Immature natural killer cell (primary cell): ENCODE data around the gene HSPB6. TPM values are rescaled to one million over a fixed set of nuclear protein-coding genes. Genes with fewer than 3 reads are reported as not detected.
A peak's percentile ranks its signal among the peaks of the same experiment; 100 is the strongest.
"Not testable (repeated sequence)": the region's sequence is repeated elsewhere in the genome, so short reads cannot be mapped to it uniquely, and the experiment has no call there.

Experiments
- DNase-seq, 3 donors: peaks; one replicate each; pipeline ENCODE4 v3.0.0; 2022; ENCODE audit warnings: mixed read lengths in 1 of 3
- H3K27ac Mint-ChIP-seq, 6 donors: one replicate each; pipeline ENCODE4 v1.8.0; 2020; ENCODE audit warnings: mixed read lengths in 6 of 6, mild to moderate bottlenecking in 5 of 6, inconsistent platforms in 4 of 6, moderate library complexity in 3 of 6
- H3K27me3 Mint-ChIP-seq, 3 donors: one replicate each; pipeline ENCODE4 v1.8.0; 2020 to 2021; ENCODE audit warnings: low read depth in 3 of 3, mild to moderate bottlenecking in 3 of 3, mixed read lengths in 3 of 3, moderate library complexity in 3 of 3, inconsistent platforms in 1 of 3
- H3K36me3 Mint-ChIP-seq, 3 donors: one replicate each; pipeline ENCODE4 v1.8.0; 2020; ENCODE audit warnings: mixed read lengths in 3 of 3, inconsistent platforms in 2 of 3, mild to moderate bottlenecking in 2 of 3
- H3K4me1 Mint-ChIP-seq, 2 donors: one replicate each; pipeline ENCODE4 v1.8.0; 2020; ENCODE audit warnings: inconsistent platforms in 2 of 2, mild to moderate bottlenecking in 2 of 2, mixed read lengths in 2 of 2, moderate library complexity in 1 of 2
- H3K4me3 Mint-ChIP-seq, 5 donors: one replicate each; pipeline ENCODE4 v1.8.0; 2020; ENCODE audit warnings: mild to moderate bottlenecking in 5 of 5, mixed read lengths in 5 of 5, inconsistent platforms in 3 of 5, moderate library complexity in 3 of 5
- H3K9me3 Mint-ChIP-seq, 6 donors: one replicate each; pipeline ENCODE4 v1.8.0; 2020; ENCODE audit warnings: mild to moderate bottlenecking in 6 of 6, mixed read lengths in 6 of 6, inconsistent platforms in 4 of 6, moderate library complexity in 3 of 6
- polyA plus RNA-seq, 3 donors: library from polyadenylated mRNA; unstranded; fragments of 300-500 nt; fragmentation: Illumina TruSeq; gene quantifications; one replicate each; pipeline ENCODE4 v1.2.3, GENCODE V29; 2021

The HSPB6 gene
- polyA plus RNA-seq, 3 donors from 2014 or later: not detected

DNA sequence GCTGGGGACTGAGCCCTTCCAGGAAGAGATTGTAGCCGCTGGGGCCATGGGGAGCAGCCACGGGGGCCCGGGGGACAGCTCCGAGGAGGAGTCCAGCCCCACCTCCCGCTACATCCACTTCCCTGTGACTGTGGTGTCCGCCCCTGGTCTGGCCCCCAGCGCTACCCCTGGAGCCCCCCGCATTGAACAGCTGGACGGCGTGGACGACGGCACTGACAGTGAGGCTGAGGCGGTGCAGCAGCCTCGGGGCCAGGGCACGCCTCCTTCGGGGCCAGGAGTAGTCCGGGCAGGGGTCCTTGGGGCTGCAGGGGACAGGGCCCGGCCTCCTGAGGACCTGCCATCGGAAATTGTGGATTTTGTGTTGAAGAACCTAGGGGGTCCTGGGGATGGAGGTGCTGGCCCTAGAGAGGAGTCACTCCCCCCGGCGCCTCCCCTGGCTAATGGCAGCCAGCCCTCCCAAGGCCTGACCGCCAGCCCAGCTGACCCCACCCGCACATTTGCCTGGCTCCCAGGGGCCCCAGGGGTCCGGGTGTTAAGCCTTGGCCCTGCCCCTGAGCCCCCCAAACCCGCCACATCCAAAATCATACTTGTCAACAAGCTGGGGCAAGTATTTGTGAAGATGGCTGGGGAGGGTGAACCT, 24.2 kb downstream of the HSPB6 start:
- no peak for DNase-seq
- peaks cover 9 to 26% (median 9%) of the 10 kb centered on the region in 3 donors for H3K36me3 Mint-ChIP-seq
- H3K9me3 Mint-ChIP-seq: no peaks in the 10 kb centered on the region
- H3K27ac Mint-ChIP-seq: no peak overlapping the region
- peaks cover 0 to 3% (median 3%) of the 10 kb centered on the region in 3 donors for H3K27me3 Mint-ChIP-seq
- H3K4me3 Mint-ChIP-seq: no peak overlapping the region
- no peaks in the 10 kb centered on the region for H3K4me1 Mint-ChIP-seq

- Mint-ChIP-seq H3K27ac (no peak overlapping the region), H3K9me3 (no peaks in the 10 kb centered on the region), H3K27me3 (peaks cover 0 to 3% (median 3%) of the 10 kb centered on the region in 3 donors), H3K4me3 (no peak overlapping the region), H3K4me1 (no peaks in the 10 kb centered on the region), H3K36me3 (peaks cover 9 to 28% (median 9%) of the 10 kb centered on the region in 3 donors)
- DNase-seq: no peak
Measured at GRCh38 chr19:35731779-35732405, 24.9 kb downstream of the HSPB6 start.

GRCh38 chr19:35731353-35731752, 25.5 kb downstream of the HSPB6 start:
- H3K4me1 Mint-ChIP-seq: no peaks in the 10 kb centered on the region
- peaks cover 0 to 3% (median 3%) of the 10 kb centered on the region in 3 donors for H3K27me3 Mint-ChIP-seq
- no peak overlapping the region for H3K27ac Mint-ChIP-seq
- H3K4me3 Mint-ChIP-seq: no peak overlapping the region
- no peak for DNase-seq
- no peaks in the 10 kb centered on the region for H3K9me3 Mint-ChIP-seq
- peaks cover 9 to 28% (median 9%) of the 10 kb centered on the region in 3 donors for H3K36me3 Mint-ChIP-seq

- H3K4me1 Mint-ChIP-seq: no peaks in the 10 kb centered on the region
- peak overlapping the region in 1 of 6 donors; percentile 17 for H3K27ac Mint-ChIP-seq
- H3K4me3 Mint-ChIP-seq: no peak overlapping the region
- no peaks in the 10 kb centered on the region for H3K9me3 Mint-ChIP-seq
- peaks cover 0 to 3% (median 3%) of the 10 kb centered on the region in 3 donors for H3K27me3 Mint-ChIP-seq
- H3K36me3 Mint-ChIP-seq: peaks cover 9 to 33% (median 9%) of the 10 kb centered on the region in 3 donors
- no peak for DNase-seq
Measured at GRCh38 chr19:35730326-35730725, 26.5 kb downstream of the HSPB6 start.

DNA sequence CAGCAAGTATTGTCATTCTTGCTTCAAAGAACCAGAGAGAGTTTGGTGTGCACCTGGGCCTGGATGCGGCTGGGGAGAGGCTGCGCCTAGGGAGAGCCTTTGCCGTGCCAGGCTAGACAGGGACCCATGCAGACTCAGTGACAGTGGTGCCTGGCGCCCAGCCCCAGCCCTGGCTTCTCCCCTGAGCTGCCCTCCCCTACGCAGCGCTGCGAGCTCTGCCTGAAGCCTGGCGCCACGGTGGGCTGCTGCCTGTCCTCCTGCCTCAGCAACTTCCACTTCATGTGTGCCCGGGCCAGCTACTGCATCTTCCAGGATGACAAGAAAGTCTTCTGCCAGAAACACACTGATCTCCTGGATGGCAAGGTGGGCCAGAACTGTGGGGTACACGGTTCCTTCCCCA, 27.1 kb downstream of the HSPB6 start:
- H3K27ac Mint-ChIP-seq: no peak overlapping the region

DNA sequence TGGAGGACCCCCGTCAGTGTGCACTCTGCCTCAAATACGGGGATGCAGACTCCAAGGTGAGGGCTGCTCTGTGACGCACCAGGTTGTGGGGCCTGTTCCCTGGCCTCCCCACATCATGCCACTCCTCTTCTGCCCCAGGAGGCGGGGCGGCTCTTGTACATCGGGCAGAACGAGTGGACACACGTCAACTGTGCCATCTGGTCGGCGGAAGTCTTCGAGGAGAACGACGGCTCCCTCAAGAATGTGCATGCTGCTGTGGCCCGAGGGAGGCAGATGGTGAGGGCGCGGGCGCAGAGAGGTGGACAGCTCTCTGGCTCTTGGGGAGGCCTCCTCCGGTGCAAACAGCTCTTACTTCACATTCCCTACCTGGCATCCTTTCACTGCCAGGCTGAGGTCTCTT, 27.8 kb downstream of the HSPB6 start:
- H3K27me3 Mint-ChIP-seq: peaks cover 0 to 2% (median under 1%) of the 10 kb centered on the region in 3 donors
- DNase-seq: no peak
- H3K4me3 Mint-ChIP-seq: no peak overlapping the region
- peaks cover 9 to 33% (median 11%) of the 10 kb centered on the region in 3 donors for H3K36me3 Mint-ChIP-seq
- no peaks in the 10 kb centered on the region for H3K4me1 Mint-ChIP-seq
- no peak overlapping the region for H3K27ac Mint-ChIP-seq
- no peaks in the 10 kb centered on the region for H3K9me3 Mint-ChIP-seq

More for the DNA sequence above, 27.1 kb downstream of the HSPB6 start:
- peaks cover 0 to 3% (median 2%) of the 10 kb centered on the region in 3 donors for H3K27me3 Mint-ChIP-seq
- H3K4me3 Mint-ChIP-seq: no peak overlapping the region
- no peak for DNase-seq
- no peaks in the 10 kb centered on the region for H3K9me3 Mint-ChIP-seq
- no peaks in the 10 kb centered on the region for H3K4me1 Mint-ChIP-seq
- peaks cover 9 to 33% (median 9%) of the 10 kb centered on the region in 3 donors for H3K36me3 Mint-ChIP-seq

DNA sequence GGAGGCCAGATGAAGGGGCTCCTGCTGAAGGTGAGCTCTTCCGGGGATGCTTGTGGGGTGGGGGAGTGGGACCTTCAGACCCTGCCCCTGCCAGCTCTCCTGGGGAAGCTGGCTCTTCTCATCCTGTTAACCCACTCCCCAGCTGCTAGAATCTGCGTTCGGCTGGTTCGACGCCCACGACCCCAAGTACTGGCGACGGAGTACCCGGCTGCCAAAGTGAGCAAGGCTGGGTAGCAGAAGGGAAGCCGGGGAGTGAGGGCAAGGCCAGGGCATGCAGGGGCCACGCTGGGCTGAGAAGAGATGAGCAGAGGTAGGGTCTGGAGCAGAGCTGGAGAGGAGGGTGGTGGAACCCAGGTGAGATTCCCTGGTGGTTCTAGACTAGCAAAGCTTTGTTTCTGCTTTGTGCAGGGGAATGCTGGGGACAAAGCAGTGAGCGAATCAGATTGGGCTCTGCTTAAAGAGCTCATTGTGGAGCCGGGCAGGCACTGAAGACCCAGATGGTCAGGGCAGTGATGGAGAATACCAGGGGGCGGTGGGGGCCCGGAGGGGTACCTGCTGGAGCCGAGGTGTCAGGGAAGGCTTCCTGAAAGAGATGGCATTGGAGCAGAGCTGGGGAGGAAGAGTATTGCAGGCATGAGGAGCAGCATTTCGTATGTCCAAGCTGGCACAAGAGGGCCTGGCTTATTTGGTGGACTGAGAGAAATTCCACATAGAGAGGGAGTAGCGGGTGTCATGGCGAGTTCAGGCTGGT, 28.7 kb downstream of the HSPB6 start:
- DNase-seq: no peak
- peaks cover 9 to 39% (median 14%) of the 10 kb centered on the region in 3 donors for H3K36me3 Mint-ChIP-seq
- no peaks in the 10 kb centered on the region for H3K9me3 Mint-ChIP-seq
- peaks cover 0 to 2% (median 0%) of the 10 kb centered on the region in 3 donors for H3K27me3 Mint-ChIP-seq
- no peak overlapping the region for H3K27ac Mint-ChIP-seq
- no peaks in the 10 kb centered on the region for H3K4me1 Mint-ChIP-seq
- no peak overlapping the region for H3K4me3 Mint-ChIP-seq

DNA sequence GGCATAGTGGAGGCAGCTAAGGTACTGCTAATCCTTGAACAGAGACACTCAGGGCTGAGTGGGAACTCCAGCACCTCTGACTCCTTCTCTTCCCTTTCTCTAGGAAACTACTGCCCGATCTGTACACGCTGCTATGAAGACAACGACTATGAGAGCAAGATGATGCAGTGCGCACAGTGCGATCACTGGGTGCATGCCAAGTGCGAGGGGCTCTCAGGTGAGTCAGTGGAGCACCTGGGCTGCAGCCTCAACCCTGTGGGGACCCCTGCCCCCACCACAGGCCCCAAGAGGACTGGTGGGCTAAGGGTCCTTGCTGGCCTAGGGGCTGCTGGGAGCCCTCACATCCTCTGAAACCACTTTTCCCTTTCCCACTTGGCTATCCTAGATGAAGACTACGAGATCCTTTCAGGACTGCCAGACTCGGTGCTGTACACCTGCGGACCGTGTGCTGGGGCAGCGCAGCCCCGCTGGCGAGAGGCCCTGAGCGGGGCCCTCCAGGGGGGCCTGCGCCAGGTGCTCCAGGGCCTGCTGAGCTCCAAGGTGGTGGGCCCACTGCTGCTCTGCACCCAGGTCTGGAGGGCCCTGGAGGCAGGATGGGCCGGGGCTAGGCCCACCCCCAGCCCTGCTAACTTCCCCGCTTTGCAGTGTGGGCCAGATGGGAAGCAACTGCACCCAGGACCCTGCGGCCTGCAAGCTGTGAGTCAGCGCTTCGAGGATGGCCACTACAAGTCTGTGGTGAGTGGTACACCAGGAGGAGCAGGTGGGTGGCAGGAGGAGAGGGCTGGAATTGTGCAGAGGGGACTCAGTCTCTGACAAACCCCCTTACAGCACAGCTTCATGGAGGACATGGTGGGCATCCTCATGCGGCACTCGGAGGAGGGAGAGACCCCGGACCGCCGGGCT, 29.5 kb downstream of the HSPB6 start:
- H3K4me1 Mint-ChIP-seq: peaks cover 0 to under 1% of the 10 kb centered on the region in 2 donors
- peaks cover 9 to 40% (median 14%) of the 10 kb centered on the region in 3 donors for H3K36me3 Mint-ChIP-seq
- H3K27me3 Mint-ChIP-seq: peaks cover 0 to 2% (median 0%) of the 10 kb centered on the region in 3 donors
- no peak for DNase-seq
- H3K9me3 Mint-ChIP-seq: no peaks in the 10 kb centered on the region
- H3K27ac Mint-ChIP-seq: no peak overlapping the region
- peak overlapping the region in 1 of 5 donors; percentile 30 for H3K4me3 Mint-ChIP-seq

- DNase-seq: no peak
- H3K27me3 Mint-ChIP-seq: no peaks in the 10 kb centered on the region
- no peak overlapping the region for H3K27ac Mint-ChIP-seq
- no peak overlapping the region for H3K4me3 Mint-ChIP-seq
- H3K36me3 Mint-ChIP-seq: peaks cover 6 to 35% (median 8%) of the 10 kb centered on the region in 3 donors
- no peaks in the 10 kb centered on the region for H3K9me3 Mint-ChIP-seq
- H3K4me1 Mint-ChIP-seq: peaks cover 2 to 3% of the 10 kb centered on the region in 2 donors
Measured at GRCh38 chr19:35725216-35725861, 31.5 kb downstream of the HSPB6 start.

DNA sequence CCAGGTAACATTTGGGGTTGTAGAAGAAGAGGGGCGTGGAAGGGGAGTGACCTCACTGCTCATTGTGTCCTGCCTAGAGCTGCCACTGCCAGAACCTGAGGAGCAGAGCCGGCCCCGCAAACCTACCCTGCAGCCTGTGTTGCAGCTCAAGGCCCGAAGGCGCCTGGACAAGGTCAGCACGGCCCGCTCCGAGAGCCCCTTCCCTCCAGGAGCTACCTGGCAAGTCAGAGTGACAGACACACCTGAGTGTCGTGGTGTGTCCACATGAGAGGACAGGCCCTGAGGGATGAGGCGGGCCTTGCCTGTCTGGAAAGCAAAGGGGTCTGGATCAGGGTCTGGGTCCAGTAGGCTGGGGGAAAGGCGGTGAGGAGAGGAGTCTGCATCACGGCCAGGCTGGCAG, 32.3 kb downstream of the HSPB6 start:
- H3K4me3 Mint-ChIP-seq: no peak overlapping the region
- DNase-seq: no peak
- H3K4me1 Mint-ChIP-seq: peaks cover 6 to 8% of the 10 kb centered on the region in 2 donors
- no peaks in the 10 kb centered on the region for H3K9me3 Mint-ChIP-seq
- peaks cover 3 to 37% (median 5%) of the 10 kb centered on the region in 3 donors for H3K36me3 Mint-ChIP-seq
- no peaks in the 10 kb centered on the region for H3K27me3 Mint-ChIP-seq
- no peak overlapping the region for H3K27ac Mint-ChIP-seq

DNA sequence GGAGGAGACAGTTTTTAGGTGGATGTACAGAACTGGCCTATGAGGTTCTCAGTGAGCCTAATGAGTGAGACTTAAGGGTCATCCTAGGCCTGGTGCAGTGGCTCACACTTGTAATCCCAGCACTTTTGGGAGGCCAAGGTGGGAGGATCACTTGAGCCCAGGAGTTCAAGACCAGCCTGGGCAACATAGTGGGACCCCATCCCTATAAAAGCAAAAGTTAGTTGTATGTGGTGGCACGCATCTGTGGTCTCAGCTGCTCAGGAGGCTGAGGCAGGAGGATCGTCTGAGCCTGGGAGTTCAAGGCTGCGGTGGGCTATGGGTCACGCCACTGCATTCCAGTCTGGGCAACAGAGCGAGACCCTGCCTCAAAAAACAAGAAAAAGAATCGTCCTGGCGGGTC, 32.7 kb downstream of the HSPB6 start:
- H3K27me3 Mint-ChIP-seq, DNase-seq, H3K27ac Mint-ChIP-seq, H3K9me3 Mint-ChIP-seq, H3K4me3 Mint-ChIP-seq: not testable (repeated sequence)
- peaks cover 0 to 34% (median 5%) of the 10 kb centered on the region in 3 donors for H3K36me3 Mint-ChIP-seq
- H3K4me1 Mint-ChIP-seq: peaks cover 11 to 12% of the 10 kb centered on the region in 2 donors

DNA sequence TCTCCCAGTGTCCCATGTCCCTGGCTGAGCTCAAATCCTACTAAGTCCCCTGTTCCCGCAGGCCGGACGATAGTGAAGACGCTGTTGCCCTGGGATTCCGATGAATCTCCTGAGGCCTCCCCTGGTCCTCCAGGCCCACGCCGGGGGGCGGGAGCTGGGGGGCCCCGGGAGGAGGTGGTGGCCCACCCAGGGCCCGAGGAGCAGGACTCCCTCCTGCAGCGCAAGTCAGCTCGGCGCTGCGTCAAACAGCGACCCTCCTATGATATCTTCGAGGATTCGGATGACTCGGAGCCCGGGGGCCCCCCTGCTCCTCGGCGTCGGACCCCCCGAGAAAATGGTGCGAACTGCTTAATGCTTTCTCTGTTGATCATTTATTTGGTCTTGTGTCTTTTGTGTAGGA, 33.2 kb downstream of the HSPB6 start:
- DNase-seq: no peak
- H3K9me3 Mint-ChIP-seq: no peaks in the 10 kb centered on the region
- H3K27ac Mint-ChIP-seq: no peak overlapping the region
- H3K27me3 Mint-ChIP-seq: peaks cover 0 to 3% (median 0%) of the 10 kb centered on the region in 3 donors
- H3K4me3 Mint-ChIP-seq: no peak overlapping the region
- H3K36me3 Mint-ChIP-seq: peaks cover 0 to 34% (median 5%) of the 10 kb centered on the region in 3 donors
- H3K4me1 Mint-ChIP-seq: peaks cover 15 to 17% of the 10 kb centered on the region in 2 donors

DNA sequence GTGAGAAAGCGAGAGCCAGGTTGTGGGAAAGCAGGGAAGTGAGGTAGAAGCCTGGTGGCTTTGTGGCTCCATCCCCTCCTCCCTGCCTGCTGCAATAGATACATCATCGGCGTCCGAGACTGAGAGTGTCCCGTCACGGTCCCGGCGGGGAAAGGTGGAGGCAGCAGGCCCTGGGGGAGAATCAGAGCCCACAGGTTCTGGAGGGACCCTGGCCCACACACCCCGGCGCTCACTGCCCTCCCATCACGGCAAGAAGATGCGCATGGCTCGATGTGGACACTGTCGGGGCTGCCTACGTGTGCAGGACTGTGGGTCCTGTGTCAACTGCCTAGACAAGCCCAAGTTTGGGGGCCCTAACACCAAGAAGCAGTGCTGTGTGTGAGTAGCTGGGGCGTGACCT, 33.9 kb downstream of the HSPB6 start:
- H3K4me1 Mint-ChIP-seq: peaks cover 17 to 20% of the 10 kb centered on the region in 2 donors
- H3K27me3 Mint-ChIP-seq: peaks cover 0 to 3% (median 0%) of the 10 kb centered on the region in 3 donors
- H3K4me3 Mint-ChIP-seq: no peak overlapping the region
- no peak overlapping the region for H3K27ac Mint-ChIP-seq
- no peak for DNase-seq
- H3K36me3 Mint-ChIP-seq: peaks cover 0 to 28% (median 5%) of the 10 kb centered on the region in 3 donors
- no peaks in the 10 kb centered on the region for H3K9me3 Mint-ChIP-seq
